Breast epithelium (tissue), 4 donors: ENCODE data around the gene IST1. TPM values are rescaled to one million over a fixed set of nuclear protein-coding genes. Genes with fewer than 3 reads are reported as not detected.

ENCODE experiments used
- DNase-seq, 2 donors: peaks; one replicate each; pipeline ENCODE4 v3.0.0-alpha.2; 2019; ENCODE audit warnings: low spot score in 2 of 2
- H3K27ac ChIP-seq, 2 donors: fragments of 200-600 bp; sonication (generic) in 1 of 2; one replicate each; pipeline ENCODE4 v1.5.1; 2016 to 2019; ENCODE audit warnings: mild to moderate bottlenecking in 1 of 2
- H3K27me3 ChIP-seq, 2 donors: fragments of 200-600 bp; sonication (generic) in 1 of 2; one replicate each; pipeline versions ENCODE4 v1.5.1 to v1.6.0; 2017 to 2019; ENCODE audit warnings: control low read depth in 1 of 2, mild to moderate bottlenecking in 1 of 2
- H3K36me3 ChIP-seq: fragments of 200-600 bp; one replicate; pipeline ENCODE4 v1.5.1; 2019
- H3K4me1 ChIP-seq, 2 donors: fragments of 200-600 bp; sonication (generic); one replicate each; pipeline ENCODE4 v1.5.1; 2016 to 2019; ENCODE audit warnings: control low read depth in 1 of 2
- H3K4me3 ChIP-seq, 3 donors: fragments of 200-600 bp; sonication (generic); 1 replicate in 2 of 3; 2 replicates in 1 of 3; pipeline ENCODE4 v1.5.1; 2016 to 2019; ENCODE audit warnings: mild to moderate bottlenecking in 3 of 3, moderate library complexity in 2 of 3
- H3K9me3 ChIP-seq, 2 donors: fragments of 200-600 bp; sonication (generic) in 1 of 2; one replicate each; pipeline ENCODE4 v1.5.1; 2016 to 2019; ENCODE audit warnings: control low read depth in 1 of 2
- POLR2A ChIP-seq: fragments of 450-650 bp; IDR thresholded peaks from one replicate; pipeline ENCODE4 v1.6.1; 2016; ENCODE audit warnings: antibody characterized with exemption, mild to moderate bottlenecking, moderate library complexity
- POLR2AphosphoS5 ChIP-seq, 3 donors: sonication (generic); formaldehyde crosslinking; IDR thresholded peaks; one replicate each; pipeline ENCODE4 v1.6.1; 2017; ENCODE audit warnings: antibody characterized with exemption in 3 of 3
- intact Hi-C: fragments of 100-400 bp; cut with DNase I; formaldehyde crosslinking; loops from one replicate; pipeline ENCODE4 v1.15.1; 2023; ENCODE audit warnings: low total_unique reads
- total RNA-seq, 3 donors: library from RNA; depleted of rRNA; stranded (reverse); fragments of >200 nt; gene quantifications; one replicate each; pipeline ENCODE4 v1.1.0, GENCODE V29; 2016
- TF ChIP-seq, protein P1 (sequence below), 3 donors: fragments of 450-650 bp; IDR thresholded peaks; one replicate each; pipeline ENCODE4 v1.5.1; 2016 to 2017; ENCODE audit warnings: antibody characterized with exemption in 3 of 3, mild to moderate bottlenecking in 3 of 3, moderate library complexity in 3 of 3

The IST1 gene
- total RNA-seq, 3 donors from 2014 or later: 217 to 303 (median 253) TPM

DNA sequence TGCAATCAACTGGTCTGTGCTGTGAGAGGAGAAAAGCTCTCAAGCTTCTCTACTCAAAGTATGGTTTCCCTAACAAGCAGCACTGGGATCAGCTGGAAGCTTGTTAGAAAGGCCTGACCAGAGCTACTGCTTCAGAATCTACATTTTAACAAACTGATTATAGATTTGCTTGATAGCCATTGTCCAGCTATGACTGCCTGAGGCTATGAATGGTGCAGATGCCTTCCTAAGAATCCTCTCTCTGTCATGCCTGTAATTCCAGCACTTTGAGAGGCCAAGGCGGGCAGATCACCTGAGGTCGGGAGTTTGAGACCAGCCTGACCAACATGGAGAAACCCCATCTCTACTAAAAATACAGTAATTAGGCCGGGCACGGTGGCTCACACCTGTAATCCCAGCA, 76.2 kb downstream of the IST1 start:
- Histone ChIP-seq H3K27me3 (no peaks in the 10 kb centered on the region), H3K27ac (no peak overlapping the region), H3K9me3 (no peaks in the 10 kb centered on the region), H3K4me3 (no peak overlapping the region), H3K36me3 (no peaks in the 10 kb centered on the region), H3K4me1 (no peaks in the 10 kb centered on the region)
- TF ChIP-seq POLR2AphosphoS5 (IDR thresholded peaks at IDR 0.05) (no peak), POLR2A (no peak)
- TF ChIP-seq, protein P1, sequence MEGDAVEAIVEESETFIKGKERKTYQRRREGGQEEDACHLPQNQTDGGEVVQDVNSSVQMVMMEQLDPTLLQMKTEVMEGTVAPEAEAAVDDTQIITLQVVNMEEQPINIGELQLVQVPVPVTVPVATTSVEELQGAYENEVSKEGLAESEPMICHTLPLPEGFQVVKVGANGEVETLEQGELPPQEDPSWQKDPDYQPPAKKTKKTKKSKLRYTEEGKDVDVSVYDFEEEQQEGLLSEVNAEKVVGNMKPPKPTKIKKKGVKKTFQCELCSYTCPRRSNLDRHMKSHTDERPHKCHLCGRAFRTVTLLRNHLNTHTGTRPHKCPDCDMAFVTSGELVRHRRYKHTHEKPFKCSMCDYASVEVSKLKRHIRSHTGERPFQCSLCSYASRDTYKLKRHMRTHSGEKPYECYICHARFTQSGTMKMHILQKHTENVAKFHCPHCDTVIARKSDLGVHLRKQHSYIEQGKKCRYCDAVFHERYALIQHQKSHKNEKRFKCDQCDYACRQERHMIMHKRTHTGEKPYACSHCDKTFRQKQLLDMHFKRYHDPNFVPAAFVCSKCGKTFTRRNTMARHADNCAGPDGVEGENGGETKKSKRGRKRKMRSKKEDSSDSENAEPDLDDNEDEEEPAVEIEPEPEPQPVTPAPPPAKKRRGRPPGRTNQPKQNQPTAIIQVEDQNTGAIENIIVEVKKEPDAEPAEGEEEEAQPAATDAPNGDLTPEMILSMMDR (IDR thresholded peaks at IDR 0.05): no peak
- intact Hi-C loops: loop anchor here (5.0 kb wide), 1 partner anchor 956 kb away; no protein-coding TSS in a partner anchor
- DNase-seq: no peak

- Histone ChIP-seq H3K36me3 (no peaks in the 10 kb centered on the region), H3K9me3 (no peaks in the 10 kb centered on the region), H3K27ac (no peak overlapping the region), H3K27me3 (no peaks in the 10 kb centered on the region), H3K4me1 (no peaks in the 10 kb centered on the region), H3K4me3 (no peak overlapping the region)
- intact Hi-C loops: loop anchor here (5.0 kb wide), 1 partner anchor 955 kb away; no protein-coding TSS in a partner anchor
- DNase-seq: no peak
- TF ChIP-seq POLR2AphosphoS5 (IDR thresholded peaks at IDR 0.05) (no peak), POLR2A (no peak)
- TF ChIP-seq, protein P1 (IDR thresholded peaks at IDR 0.05): no peak
Observed at GRCh38 chr16:71972356-71972755, 77.0 kb downstream of the IST1 start.

DNA sequence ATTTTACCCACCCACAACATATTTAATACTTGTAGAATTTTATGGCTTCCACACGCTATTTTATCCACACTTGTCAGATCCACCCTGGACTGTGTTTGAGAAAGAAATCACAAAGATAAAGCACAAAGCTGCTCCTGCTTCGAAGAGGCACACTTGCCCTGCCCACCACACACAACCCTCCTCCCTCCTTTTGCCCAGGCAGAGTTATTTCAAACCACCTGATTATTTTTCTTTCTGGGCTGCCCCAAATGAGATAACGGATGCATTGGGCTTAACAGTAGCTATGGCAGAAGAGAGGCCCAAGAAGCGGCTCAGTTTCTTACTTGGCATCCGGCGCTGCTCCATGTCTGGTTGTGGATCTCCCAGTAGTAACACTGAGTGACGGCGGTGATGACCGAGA, 77.7 kb downstream of the IST1 start:
- TF ChIP-seq, protein P1 (IDR thresholded peaks at IDR 0.05): no peak
- TF ChIP-seq POLR2A (no peak), POLR2AphosphoS5 (IDR thresholded peaks at IDR 0.05) (no peak)
- Histone ChIP-seq H3K4me1 (no peaks in the 10 kb centered on the region), H3K9me3 (no peaks in the 10 kb centered on the region), H3K36me3 (no peaks in the 10 kb centered on the region), H3K27me3 (no peaks in the 10 kb centered on the region), H3K4me3 (no peak overlapping the region), H3K27ac (no peak overlapping the region)
- DNase-seq: no peak
- intact Hi-C loops: loop anchor here (5.0 kb wide), 1 partner anchor 954 kb away; no protein-coding TSS in a partner anchor

DNA sequence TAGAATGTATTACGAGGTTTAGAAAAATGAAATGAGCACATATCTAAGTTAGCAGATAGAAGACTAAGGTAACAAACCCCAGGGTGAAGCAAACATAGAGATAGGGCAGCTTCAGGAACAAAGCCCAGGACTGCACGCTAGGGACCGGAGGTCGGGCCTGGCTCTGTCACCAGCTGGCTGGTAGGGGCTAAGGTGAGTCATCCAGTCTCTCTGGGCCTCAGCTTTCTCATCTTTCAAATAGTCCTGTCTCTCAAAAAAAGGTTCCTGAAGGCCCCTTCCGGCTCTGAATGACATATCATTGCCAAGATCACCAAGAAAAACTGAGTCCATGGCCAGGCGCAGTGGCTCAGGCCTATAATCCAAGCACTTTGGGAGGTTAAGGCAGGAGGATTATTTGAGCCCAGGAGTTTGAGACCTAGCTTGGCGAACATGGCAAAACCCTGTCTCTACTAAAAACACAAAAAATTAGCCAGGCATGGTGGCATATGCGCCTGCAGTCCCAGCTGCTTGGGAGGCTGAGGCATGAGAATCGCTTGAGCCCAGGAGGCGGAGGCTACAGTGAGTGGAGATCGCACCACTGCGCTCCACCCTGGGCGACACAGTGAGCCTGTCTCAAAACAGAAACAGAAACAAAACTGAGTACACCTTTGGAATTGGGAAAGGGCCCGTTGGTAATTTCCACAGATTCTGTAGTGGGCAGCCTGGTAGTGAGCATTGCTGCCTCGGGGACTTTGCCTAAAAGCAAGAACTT, 78.9 kb downstream of the IST1 start:
- no peak overlapping the region for H3K4me3 ChIP-seq
- no peak for DNase-seq
- H3K9me3 ChIP-seq: no peaks in the 10 kb centered on the region
- intact Hi-C loops: loop anchor here (5.0 kb wide), 1 partner anchor 953 kb away; no protein-coding TSS in a partner anchor
- H3K27me3 ChIP-seq: no peaks in the 10 kb centered on the region
- no peak overlapping the region for H3K27ac ChIP-seq
- TF ChIP-seq POLR2A: no peak
- TF ChIP-seq POLR2AphosphoS5 (IDR thresholded peaks at IDR 0.05): no peak
- TF ChIP-seq, protein P1 (IDR thresholded peaks at IDR 0.05): no peak
- no peaks in the 10 kb centered on the region for H3K36me3 ChIP-seq
- no peaks in the 10 kb centered on the region for H3K4me1 ChIP-seq

Other genes starting within 250 kb of the IST1 start
- gene PHLPP2, start 170.8 kb upstream of the IST1 start, total RNA-seq: 10 to 100 TPM; 12.5 to 16.1 (median 15.5) TPM
- 100 to 1,000 TPM in 1 of 3 donors, 10 to 100 TPM in 2; 65.8 to 121 (median 95.7) TPM for gene AP1G1, start 86.7 kb upstream of the IST1 start, total RNA-seq
- gene ATXN1L, start 49.6 kb upstream of the IST1 start, total RNA-seq: 10 to 100 TPM; 19.3 to 41.1 (median 28.0) TPM
- gene ZNF821, start 11.3 kb upstream of the IST1 start, total RNA-seq: 10 to 100 TPM in 1 of 3 donors, 1 to 10 TPM in 2; 3.7 to 11.1 (median 9.8) TPM
- under 1 TPM; under 0.01 to 0.80 (median 0.73) TPM for gene PKD1L3, start 104.9 kb downstream of the IST1 start, total RNA-seq
- 1 to 10 TPM; 4.0 to 7.8 (median 6.2) TPM for gene DHODH, start 113.2 kb downstream of the IST1 start, total RNA-seq
- gene HP, start 159.0 kb downstream of the IST1 start, total RNA-seq: 100 to 1,000 TPM in 1 of 3 donors, 10 to 100 TPM in 2; 24.5 to 543 (median 61.9) TPM
- 1 to 10 TPM in 1 of 3 donors, under 1 TPM in 1, not detected in 1; 0.59 to 1.1 TPM for gene HPR, start 167.7 kb downstream of the IST1 start, total RNA-seq
- gene TXNL4B, start 198.1 kb downstream of the IST1 start, total RNA-seq: 10 to 100 TPM in 1 of 3 donors, 1 to 10 TPM in 2; 7.2 to 16.4 (median 8.8) TPM
- gene DHX38, start 198.3 kb downstream of the IST1 start, total RNA-seq: 10 to 100 TPM; 50.2 to 60.6 (median 53.7) TPM